HG03039 (cell line): ENCODE measurements around the gene KRTAP1-5.
"Not testable (repeated sequence)": the region's sequence is repeated elsewhere in the genome, so short reads cannot be mapped to it uniquely, and the experiment has no call there.

Source experiments
- ATAC-seq: cut with Tn5 transposase; IDR thresholded peaks from one replicate; pipeline ENCODE4 v1.9.1; 2021; ENCODE audit warnings: mild to moderate bottlenecking, moderate library complexity; ENCODE audit not compliant: unreplicated experiment

Gene KRTAP1-5

DNA sequence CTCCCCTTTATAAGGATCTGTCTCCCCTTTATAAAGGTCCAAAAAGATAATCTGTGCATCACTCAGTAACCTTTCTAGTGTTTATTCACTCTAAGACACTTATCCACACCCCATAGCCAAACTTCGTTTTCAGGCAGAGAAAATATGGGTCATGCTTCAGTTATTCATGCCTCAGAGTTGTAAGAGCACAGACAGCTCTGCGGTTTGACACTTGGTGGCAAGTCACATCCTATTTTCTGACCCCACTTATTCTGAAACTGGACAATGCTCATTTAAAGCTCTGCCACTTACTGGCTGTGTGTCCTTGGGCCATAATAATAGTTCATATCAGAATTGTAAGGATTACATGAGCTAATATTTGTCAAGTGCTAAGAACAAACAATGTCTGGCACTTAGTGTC lies 22.1 kb upstream of the KRTAP1-5 start:
- ATAC-seq = no peak

DNA sequence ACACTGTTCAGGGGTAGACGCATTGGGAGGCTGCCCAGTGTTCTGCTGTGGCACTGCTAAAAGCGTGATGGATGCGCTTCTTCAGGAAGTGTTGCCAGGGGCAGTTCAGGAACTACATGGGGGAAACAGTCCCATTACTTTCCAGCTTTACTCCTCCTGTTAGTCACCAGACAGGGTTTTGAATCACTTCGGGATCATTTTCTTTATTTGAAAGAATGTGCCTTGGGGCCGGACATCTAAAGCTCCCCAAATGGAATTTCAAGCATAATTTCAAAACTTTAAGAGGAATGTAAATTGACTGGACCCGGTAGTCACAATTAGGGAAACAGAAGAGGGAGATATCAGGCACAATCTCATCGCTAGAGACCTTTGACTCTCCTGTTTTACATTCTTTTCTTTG lies 21.4 kb upstream of the KRTAP1-5 start:
- no peak for ATAC-seq

DNA sequence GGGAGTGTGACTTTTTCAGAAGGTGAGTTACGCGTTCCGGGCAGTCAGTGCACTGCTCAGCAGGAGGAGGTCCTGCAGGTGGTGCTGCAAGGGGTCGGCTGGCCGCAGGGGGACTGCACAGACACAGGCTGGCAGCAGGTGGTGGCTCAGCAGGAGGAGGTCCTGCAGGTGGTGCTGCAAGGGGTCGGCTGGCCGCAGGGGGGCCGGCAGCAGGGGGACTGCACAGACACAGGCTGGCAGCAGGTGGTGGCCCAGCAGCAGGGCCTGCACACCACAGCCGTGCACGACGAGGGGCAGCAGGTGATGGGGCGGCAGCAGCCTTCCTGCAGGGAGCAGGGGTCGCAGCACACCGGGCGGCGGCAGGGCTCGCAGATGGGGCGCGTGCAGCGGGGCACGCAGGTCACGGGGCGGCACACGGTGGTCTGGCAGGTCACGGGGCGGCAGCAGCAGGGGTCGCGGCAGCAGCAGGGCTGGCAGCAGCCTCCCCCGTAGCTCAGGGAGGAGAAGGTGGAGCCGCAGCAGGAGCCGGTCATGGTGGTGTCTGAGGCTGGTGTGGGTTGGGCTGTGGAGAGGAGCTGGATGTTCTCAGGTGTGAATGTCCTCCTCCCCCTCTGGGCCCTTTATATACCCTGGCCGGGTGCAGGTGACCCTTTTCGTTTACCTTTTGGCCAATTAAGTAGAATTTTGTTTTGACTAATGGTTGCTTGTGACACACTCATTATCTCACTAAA lies 19.9 kb upstream of the KRTAP1-5 start, which contains the start of gene KRTAP2-1:
Gene KRTAP2-1, minus strand, starts transcription at position 582 of the 731 bp plus-strand sequence. Its CDS starts 49 bp downstream, at position 533.
- not testable (repeated sequence) for ATAC-seq

DNA sequence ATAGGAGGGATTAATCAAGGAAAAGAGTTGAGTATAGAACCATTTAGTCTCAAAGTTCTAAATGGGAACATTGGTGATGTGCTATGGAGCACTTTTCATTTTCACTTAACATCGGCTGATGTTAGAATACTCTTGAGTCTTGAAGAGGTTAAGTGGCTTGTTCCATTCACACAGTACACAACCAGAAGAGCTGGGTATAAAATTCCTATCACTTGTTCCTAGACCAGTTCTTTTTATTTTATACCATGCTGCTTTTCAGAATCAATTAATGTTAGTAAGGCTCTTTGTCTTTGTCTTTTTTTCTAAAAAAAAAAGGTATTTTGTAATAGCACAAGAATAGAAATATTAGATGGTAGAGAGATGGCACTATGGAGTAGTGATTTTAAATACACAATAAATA lies 15.9 kb upstream of the KRTAP1-5 start:
- no peak for ATAC-seq

DNA sequence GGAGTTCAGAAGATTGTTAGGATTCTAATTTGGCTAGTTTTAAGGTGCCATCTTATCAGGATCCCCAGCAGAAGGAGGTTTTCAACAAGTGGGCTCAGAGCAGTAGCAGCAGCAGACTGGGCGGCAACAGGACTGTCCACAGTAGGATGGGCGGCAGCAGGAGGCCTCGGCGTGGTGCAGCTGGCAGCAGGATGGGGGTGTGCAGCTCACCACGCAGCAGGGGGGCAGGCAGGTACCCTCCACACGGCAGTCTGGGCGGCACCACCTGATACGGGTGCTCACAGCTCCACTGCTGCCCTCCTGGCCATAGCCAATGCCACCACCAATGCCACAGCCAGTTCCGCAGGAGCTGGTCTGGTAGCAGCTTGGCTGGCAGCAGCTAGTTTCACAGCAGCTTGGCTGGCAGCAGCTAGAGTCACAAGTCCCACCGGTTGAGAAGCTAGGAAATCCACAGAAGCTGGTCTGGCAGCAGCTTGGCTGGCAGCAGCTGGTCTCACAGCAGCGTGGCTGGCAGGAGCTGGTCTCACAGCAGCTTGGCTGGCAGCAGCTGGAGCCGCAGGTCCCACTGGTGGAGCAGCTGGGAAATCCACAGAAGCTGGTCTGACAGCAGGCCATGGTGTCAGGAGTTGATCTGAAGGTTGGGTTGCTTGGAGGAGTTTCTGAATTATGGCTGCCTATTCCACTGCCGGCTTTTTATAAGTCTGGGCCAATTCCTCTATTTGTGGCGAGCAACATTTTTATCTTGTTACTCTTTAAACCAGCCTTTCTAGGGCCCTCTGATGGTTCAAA lies 14.0 kb upstream of the KRTAP1-5 start, which contains the start of gene KRTAP1-1:
Gene KRTAP1-1, minus strand, starts transcription at position 668 of the 789 bp plus-strand sequence. Its CDS starts 53 bp downstream, at position 615.
- not testable (repeated sequence) for ATAC-seq

DNA sequence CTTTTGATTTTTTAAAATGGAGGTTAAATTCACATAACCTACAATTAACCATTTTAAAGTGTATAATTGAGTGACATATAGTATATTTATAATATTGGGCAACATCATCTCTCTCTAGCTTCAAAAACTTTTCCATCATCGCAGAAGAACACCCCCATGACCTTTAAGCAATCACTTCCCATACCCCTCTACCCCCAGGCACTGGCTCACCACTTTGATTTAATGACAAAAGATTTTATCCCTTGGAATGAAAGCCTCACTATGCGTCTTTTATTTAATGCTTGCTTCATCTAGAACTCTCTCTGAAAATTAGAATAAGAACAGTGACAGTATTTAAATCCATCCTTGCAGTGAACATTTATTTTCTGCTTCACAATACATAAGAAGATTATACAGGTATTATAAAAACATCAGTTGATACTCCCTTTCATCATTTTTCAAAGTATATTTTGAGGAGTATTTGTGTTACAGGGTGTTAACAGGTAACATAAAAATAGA lies 10.9 kb upstream of the KRTAP1-5 start:
- ATAC-seq = no peak

DNA sequence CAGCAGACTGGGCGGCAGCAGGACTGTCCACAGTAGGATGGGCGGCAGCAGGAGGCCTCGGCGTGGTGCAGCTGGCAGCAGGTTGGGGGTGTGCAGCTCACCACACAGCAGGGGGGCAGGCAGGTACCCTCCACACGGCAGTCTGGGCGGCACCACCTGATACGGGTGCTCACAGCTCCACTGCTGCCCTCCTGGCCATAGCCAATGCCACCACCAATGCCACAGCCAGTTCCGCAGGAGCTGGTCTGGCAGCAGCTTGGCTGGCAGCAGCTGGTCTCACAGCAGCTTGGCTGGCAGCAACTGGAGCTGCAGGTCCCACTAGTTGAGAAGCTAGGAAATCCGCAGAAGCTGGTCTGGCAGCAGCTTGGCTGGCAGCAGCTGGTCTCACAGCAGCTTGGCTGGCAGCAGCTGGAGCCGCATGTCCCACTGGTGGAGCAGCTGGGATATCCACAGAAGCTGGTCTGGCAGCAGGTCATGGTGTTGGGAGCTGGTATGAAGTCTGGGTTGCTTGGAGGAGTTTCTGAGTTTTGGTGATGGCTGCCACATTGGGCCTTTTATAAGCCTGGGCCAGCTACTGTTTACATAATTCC lies 7.4 kb upstream of the KRTAP1-5 start, which contains the start of gene KRTAP1-3:
Gene KRTAP1-3, minus strand, starts transcription at position 529 of the 590 bp plus-strand sequence. Its CDS starts 53 bp downstream, at position 476.
- not testable (repeated sequence) for ATAC-seq

DNA sequence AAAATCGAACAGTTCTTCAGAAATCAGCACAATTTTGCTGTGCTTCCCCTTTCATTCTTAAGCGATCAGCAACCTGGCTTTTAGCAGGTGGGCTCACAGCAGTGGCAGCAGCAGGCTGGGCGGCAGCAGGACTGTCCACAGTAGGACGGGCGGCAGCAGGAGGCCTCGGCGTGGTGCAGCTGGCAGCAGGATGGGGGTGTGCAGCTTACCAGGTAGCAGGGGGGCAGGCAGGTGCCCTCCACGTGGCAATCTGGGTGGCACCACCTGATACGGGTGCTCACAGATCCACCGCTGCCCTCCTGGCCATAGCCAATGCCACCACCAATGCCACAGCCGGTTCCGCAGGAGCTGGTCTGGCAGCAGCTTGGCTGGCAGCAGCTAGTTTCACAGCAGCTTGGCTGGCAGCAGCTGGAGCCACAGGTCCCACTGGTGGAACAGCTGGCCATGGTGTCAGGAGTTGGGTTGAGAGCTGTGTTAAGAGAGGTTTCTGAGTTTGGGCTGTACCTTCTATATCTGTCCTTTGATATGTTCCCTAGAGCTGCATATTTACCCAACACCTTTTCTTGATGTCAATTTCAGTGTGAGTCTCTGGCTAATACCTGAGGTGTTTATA lies 2.7 kb upstream of the KRTAP1-5 start, which contains the start of gene KRTAP1-4:
Gene KRTAP1-4, minus strand, starts transcription at position 563 of the 613 bp plus-strand sequence. Its CDS starts 117 bp downstream, at position 446.
- ATAC-seq = no peak

DNA sequence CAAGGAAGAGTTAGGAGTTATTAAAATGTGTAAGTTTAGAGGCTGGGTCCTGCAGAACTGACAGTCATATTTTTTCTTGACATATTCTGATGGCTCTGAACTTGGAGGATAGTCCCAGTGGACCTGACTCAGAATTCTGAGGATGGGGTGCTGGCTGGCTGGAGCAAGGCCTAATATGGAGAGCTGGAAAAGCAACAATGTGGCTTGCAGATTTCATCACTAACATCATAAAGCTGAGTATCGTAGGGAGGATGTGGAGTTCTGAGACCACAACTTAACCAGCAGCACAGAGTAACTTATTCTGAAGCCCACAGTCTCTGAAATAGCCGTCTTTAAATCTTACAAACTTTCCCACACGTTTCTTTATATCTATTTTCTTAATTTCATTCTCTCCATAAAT lies 2.3 kb downstream of the KRTAP1-5 start:
- no peak for ATAC-seq

DNA sequence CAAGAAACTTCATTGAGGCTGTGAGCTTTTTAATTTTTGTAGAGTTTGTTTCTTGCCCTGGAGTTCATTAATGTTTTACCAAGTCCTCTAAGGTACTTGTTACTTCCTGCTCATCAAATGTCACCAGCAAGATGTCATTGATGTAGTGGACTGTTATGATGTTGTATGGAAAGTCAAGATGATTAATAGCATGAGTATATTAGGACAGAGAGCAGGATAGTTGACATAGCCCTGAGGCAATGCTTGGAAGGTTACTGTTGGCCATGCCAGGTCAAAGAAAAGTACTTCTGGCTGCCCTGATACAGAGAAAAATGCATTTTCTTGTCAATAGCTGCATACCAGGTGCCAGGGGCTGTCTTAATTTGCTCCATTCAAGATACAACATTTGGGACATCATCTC lies 6.7 kb downstream of the KRTAP1-5 start:
- no peak for ATAC-seq

DNA sequence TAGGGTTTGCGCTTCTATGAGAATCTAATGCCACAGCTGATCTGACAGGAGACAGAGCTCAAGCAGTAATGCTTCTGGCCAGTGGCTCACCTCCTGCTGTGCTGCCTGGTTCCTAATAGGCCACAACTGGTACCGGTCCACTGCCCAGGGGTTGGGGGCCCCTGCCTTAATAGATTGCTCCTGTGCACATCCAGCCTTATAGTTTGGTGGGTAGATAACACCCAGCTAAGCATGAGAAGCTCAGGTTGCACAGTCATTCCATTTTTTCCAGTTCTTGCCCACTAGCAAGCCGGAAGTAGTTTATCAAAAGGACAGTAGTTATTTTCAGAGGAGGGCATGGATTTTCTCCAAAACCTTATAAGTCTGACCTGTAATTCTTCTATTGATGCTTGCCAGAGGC lies 7.6 kb downstream of the KRTAP1-5 start:
- ATAC-seq = no peak

DNA sequence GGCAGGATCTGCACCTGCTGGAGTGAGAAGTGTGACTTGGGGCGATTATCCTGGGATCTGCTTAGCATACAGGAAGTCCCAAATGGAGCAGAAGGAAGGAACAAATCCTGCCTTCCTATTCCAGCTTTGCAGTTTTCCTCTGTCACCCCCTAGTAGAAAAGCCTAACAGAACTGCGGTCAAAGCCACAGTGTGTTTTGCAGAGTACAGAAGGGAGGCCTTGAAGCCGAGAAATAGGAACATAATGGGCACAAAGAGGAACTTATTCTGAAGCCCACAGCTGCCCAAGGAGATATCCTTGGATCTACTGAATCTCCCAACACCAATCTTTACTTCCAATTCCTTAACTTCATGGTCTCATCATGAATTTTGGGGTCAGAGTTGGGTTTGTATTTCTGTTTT lies 8.5 kb downstream of the KRTAP1-5 start:
- no peak for ATAC-seq

DNA sequence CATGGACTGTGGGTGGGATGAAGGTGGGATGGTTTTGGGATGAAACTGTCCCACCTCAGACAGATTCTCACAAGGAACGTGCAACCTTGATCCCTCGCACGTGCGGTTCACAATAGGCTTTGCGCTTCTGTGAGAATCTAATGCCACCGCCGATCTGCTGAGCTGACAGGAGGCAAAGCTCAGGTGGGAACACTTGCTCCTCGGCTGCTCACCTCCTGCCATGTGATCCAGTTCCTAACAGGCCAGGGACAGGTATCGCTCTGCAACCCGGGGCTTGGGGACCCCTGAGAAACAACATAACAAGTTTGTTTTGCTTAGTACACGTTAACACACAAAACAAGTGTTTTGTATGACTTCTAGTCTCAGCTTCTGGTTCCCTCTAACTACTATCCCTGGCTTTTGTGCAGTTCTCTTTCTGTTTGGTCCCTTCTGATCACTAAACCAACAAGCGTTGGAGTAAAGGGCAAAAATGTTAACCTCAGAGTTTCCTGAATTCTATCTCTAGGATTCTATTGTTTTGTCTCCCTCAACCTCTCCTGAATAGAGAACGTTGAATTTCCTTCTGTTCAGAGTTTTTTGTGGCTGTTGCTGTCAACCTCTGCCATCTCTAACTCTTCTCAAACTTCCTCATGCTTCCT lies 10.3 kb downstream of the KRTAP1-5 start:
- ATAC-seq = no peak

DNA sequence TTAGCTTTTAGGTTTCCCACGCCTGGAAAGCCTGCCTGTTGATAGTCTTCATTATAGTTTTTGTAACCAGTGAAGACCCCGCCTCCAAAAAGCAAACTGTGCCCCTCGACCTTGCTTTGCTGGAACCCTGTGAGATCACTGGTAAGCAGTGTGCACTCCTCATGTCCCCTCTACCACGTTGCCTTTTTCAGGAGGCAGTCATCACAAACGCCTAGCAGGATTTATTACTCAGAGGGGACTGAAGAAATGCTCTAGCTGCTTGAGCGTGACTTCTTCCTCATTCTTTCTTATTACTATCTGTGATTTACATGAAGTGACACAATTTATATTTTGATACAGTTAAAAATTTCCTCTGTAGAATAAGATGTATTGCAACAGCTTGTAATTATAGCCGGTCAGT lies 11.6 kb downstream of the KRTAP1-5 start:
- ATAC-seq = no peak

DNA sequence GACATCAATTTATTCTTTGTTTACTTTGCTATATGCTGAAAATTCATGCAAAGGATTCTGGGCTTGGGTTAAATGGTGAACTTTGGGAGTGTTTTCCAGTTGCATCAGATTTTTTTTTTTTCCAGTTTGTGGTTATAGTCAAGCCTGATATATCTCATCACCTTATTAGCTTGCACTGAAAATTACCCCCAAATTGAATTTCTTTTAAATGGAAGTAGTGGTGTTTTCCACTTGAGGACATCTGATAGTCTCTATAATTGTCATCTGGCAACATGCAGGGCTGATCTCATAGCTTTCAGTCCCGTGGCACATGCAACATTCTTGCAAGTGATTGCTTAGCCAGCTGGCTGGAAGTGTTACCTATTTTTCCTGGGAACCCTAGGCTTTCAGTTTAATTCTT lies 13.4 kb downstream of the KRTAP1-5 start:
- ATAC-seq = no peak

DNA sequence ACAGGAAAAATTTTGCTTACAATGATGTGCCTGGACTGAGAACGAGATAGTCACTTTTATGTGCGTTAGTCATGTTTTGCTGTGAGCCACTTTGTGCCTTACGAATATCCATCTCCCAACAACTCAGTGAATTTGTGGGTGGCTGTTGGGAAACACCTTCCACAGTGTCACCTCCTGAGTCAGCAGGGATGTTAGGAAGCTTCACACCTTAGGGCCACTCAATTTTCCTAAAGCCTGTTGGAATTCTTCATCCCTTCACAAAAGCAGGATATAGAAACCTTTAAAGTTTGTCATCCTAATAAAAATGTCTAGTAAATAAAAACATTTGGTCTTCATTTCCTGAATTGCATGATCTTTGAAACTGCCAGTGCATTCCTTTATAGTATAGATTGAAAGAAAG lies 13.8 kb downstream of the KRTAP1-5 start:
- ATAC-seq = no peak

DNA sequence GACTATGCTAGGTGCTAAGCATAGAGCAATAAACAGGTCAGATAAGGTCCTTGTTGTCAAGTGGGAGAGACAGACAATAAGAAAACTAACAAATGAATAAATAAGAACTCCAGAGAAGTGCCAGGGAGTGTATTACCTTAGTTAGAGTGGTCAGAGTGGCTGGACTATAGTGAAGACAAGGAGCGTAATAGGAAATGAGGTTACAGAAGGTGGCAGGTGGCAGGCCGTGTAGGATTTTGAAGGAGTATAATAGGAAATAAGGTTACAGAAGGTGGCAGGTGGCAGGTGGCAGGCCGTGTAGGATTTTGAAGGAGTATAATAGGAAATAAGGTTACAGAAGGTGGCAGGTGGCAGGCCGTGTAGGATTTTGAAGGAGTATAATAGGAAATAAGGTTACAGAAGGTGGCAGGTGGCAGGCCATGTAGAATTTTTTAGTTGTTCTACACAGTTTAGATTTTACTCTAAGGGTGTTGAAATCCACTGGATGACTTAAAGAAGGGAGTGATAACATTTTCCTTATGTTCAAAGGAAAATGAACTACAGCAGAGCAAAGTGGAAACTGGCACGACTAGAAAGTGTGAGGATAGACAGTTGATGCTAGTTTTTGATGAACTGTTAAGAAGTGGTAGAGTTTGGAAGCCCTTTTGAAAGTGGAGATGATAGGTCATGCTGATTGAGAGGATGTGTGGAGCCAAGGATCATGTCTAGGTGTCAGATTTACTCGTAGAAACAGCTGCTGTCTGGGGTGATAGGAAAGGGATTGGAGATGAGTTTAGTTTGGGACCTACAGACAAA lies 14.5 kb downstream of the KRTAP1-5 start:
- no peak for ATAC-seq

DNA sequence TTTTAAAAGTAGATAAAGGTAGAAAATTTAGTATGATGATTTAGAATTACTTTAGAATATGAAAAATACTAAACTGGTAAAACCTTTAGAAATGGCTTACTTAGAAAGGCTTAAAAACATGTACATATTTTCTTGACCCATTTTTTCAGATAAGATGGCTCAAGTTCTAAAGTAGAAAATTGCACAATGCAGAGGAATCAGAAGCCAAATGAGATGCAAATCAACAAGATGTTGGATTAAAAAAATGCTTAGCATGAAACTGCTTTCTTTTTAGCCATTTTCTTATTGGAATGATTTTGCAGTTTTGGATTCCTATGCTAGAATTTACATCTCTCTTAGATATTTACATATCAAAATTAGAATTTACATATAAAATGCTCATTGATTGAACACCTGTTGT lies 16.6 kb downstream of the KRTAP1-5 start:
- no peak for ATAC-seq

DNA sequence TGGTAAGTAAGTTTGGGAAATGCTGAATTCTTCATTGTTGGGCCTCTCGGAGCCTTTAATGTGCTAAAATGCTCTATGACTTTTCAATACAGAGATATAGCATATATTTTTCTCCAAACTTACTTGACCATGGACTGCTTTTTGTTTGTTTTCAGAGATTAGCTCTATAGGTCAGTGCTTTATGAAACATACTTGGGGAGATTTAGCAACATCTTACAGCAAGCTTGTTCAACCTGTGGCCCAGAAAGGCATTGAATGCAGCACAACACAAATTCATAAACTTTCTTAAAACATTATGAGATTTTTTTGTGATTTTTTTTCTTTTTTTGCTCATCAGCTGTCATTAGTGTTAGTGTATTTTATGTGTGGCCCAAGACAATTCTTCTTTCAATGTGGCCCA lies 17.1 kb downstream of the KRTAP1-5 start:
- no peak for ATAC-seq
